B cell (primary cell): Measurements from ENCODE around the gene SUB1. TPM values are rescaled to one million over a fixed set of nuclear protein-coding genes. Genes with fewer than 3 reads are reported as not detected.

ENCODE experiments used
- ATAC-seq: fragments of 200-7000 bp; cut with Tn5 transposase; one replicate; pipeline ENCODE4 v1.10.0; 2021; ENCODE audit warnings: low read depth, mild to moderate bottlenecking, moderate number of reproducible peaks, moderate library complexity
- CTCF ChIA-PET: fragments of 350-600 bp; sonication (Branson Sonifier 250); formaldehyde crosslinking; loops from one replicate; lab custom pipeline; 2021; ENCODE audit warnings: antibody characterized with exemption, inconsistent platforms; lab: Charles Lee
- POLR2A ChIA-PET: fragments of 350-600 bp; sonication (Branson Sonifier 250); formaldehyde crosslinking; loops from one replicate; lab custom pipeline; 2021; ENCODE audit warnings: antibody characterized with exemption; lab: Charles Lee
- DNase-seq: peaks from one replicate; pipeline ENCODE4 v3.0.0; 2013
- H2AFZ ChIP-seq: 2 replicates; pipeline ENCODE4 v1.6.1; 2012; ENCODE audit warnings: mild to moderate bottlenecking, low read depth, low read length; ENCODE audit not compliant: insufficient read depth, poor library complexity, severe bottlenecking
- H3K27ac ChIP-seq, 2 donors: 1 replicate in 1 of 2; 2 replicates in 1 of 2; pipeline ENCODE4 v1.5.1; 2012 to 2013; ENCODE audit warnings: low read length in 2 of 2, mild to moderate bottlenecking in 2 of 2, moderate library complexity in 1 of 2
- H3K27me3 ChIP-seq, 4 experiments: fragments of 200-600 bp in 1 of 4; sonication (generic) in 1 of 4; replicated peaks in 1 of 4; 1 replicate in 2 of 4; 2 replicates in 2 of 4; pipeline versions ENCODE4 v1.6.1 to v1.7.0; 2013 to 2016; ENCODE audit warnings: low read length in 3 of 4, mild to moderate bottlenecking in 2 of 4, mixed read lengths in 1 of 4, moderate library complexity in 1 of 4; ENCODE audit not compliant: insufficient read depth in 4 of 4, control insufficient read depth in 3 of 4; ENCODE audit errors: control extremely low read depth in 1 of 4
- H3K36me3 ChIP-seq, 2 experiments: replicated peaks in 1 of 2; 1 replicate in 1 of 2; 2 replicates in 1 of 2; pipeline versions ENCODE4 v1.6.1 to v1.7.1; 2013; ENCODE audit warnings: low read length in 1 of 2; ENCODE audit not compliant: insufficient read depth in 2 of 2, control insufficient read depth in 1 of 2; ENCODE audit errors: control extremely low read depth in 1 of 2, extremely low read depth in 1 of 2
- H3K4me1 ChIP-seq, 2 donors: fragments of 200-600 bp in 1 of 2; sonication (generic) in 1 of 2; 1 replicate in 1 of 2; 2 replicates in 1 of 2; pipeline versions ENCODE4 v1.5.1 to v1.6.1; 2013 to 2017; ENCODE audit warnings: low read length in 2 of 2; ENCODE audit not compliant: control insufficient read depth in 2 of 2, insufficient read depth in 2 of 2
- H3K4me2 ChIP-seq: replicated peaks from 2 replicates; pipeline ENCODE3; 2012; ENCODE audit warnings: mild to moderate bottlenecking, low read depth, low read length; ENCODE audit not compliant: poor library complexity, severe bottlenecking
- H3K4me3 ChIP-seq, 5 experiments: fragments of 200-600 bp in 1 of 5; sonication (generic) in 1 of 5; 1 replicate in 3 of 5; 2 replicates in 2 of 5; pipeline versions ENCODE4 v1.5.1 to v1.7.0; 2011 to 2016; ENCODE audit warnings: low read length in 4 of 5, mild to moderate bottlenecking in 4 of 5, low read depth in 2 of 5, control low read depth in 1 of 5, moderate library complexity in 1 of 5; ENCODE audit not compliant: insufficient read depth in 1 of 5; ENCODE audit errors: control extremely low read depth in 1 of 5, extremely low read depth in 1 of 5
- H3K79me2 ChIP-seq: fragments of 200-600 bp; sonication (generic); one replicate; pipeline ENCODE4 v1.6.0; 2016; ENCODE audit warnings: low read length; ENCODE audit not compliant: control insufficient read depth, insufficient read depth
- H3K9ac ChIP-seq: fragments of 200-600 bp; sonication (generic); 2 replicates; pipeline ENCODE4 v1.6.1; 2017; ENCODE audit warnings: mild to moderate bottlenecking, low read length, moderate library complexity
- H3K9me3 ChIP-seq, 3 donors: one replicate each; pipeline versions ENCODE4 v1.6.1 to v1.7.1; 2013; ENCODE audit warnings: low read length in 2 of 3; ENCODE audit not compliant: control insufficient read depth in 2 of 3, insufficient read depth in 1 of 3; ENCODE audit errors: control extremely low read depth in 1 of 3
- H4K20me1 ChIP-seq: 2 replicates; pipeline ENCODE4 v1.6.0; 2012; ENCODE audit warnings: mild to moderate bottlenecking, low read length; ENCODE audit not compliant: insufficient read depth, control insufficient read depth, poor library complexity, severe bottlenecking
- H3K27ac Mint-ChIP-seq: one replicate; pipeline ENCODE4 v1.8.0; 2021; ENCODE audit warnings: mixed read lengths
- H3K27me3 Mint-ChIP-seq: one replicate; pipeline ENCODE4 v1.8.0; 2021; ENCODE audit warnings: mixed read lengths
- H3K4me1 Mint-ChIP-seq: one replicate; pipeline ENCODE4 v1.8.0; 2021; ENCODE audit warnings: mixed read lengths
- H3K4me3 Mint-ChIP-seq: one replicate; pipeline ENCODE4 v1.8.0; 2021; ENCODE audit warnings: mixed read lengths
- H3K9me3 Mint-ChIP-seq: one replicate; pipeline ENCODE4 v1.8.0; 2022; ENCODE audit warnings: mixed read lengths; ENCODE audit not compliant: insufficient read depth
- CTCF ChIP-seq: fragments of 200-600 bp; IDR thresholded peaks from one replicate; pipeline ENCODE4 v1.8.0; 2022; ENCODE audit warnings: antibody characterized with exemption, mild to moderate bottlenecking
- EZH2 ChIP-seq: IDR thresholded peaks from 2 replicates; pipeline ENCODE4 v1.6.1; 2012; ENCODE audit warnings: borderline replicate concordance, low read depth, mild to moderate bottlenecking, moderate library complexity, low read length; ENCODE audit not compliant: insufficient read depth, poor library complexity, severe bottlenecking
- WGBS: methylation state at CpG from one replicate; pipeline ENCODE4 v1.1.5; 2013; ENCODE audit warnings: missing lambda C conversion rate; ENCODE audit not compliant: insufficient coverage; 5-methylcytosine and 5-hydroxymethylcytosine counted together
- intact Hi-C: fragments of 100-400 bp; cut with micrococcal nuclease; formaldehyde crosslinking; loops from one replicate; pipeline ENCODE4 v1.10.0; 2022
- polyA plus RNA-seq: library from polyadenylated mRNA; depleted of rRNA; stranded (reverse); fragments of >200 nt; gene quantifications from 2 replicates; pipeline ENCODE4 v1.2.3, GENCODE V29; 2012
- total RNA-seq, 2 donors: library from RNA; stranded (reverse); fragments of 120-200 nt in 1 of 2; gene quantifications; 1 replicate in 1 of 2; 2 replicates in 1 of 2; pipeline versions ENCODE4 v1.2.3 to v1.2.4, GENCODE V29; 2013 to 2022

The SUB1 gene
- total and polyA plus RNA-seq, 2 donors (not counting 1 experiment from before 2014, with no cell fraction given): 55.4 to 117 TPM

- no peaks in the 10 kb centered on the region for H3K9me3 ChIP-seq
- TF ChIP-seq EZH2 (no peak), CTCF (no peak)
- CTCF ChIA-PET: interaction anchor here (1.1 to 1.6 kb wide), 4 partner anchors 10 to 367 kb away, joined by 3 to 8 read pairs (median 6); no protein-coding TSS in a partner anchor
- DNase-seq: no peak
- H3K4me1 Mint-ChIP-seq: peaks cover 14% of the 10 kb centered on the region
- H3K4me3 ChIP-seq: no peak overlapping the region
- no peaks in the 10 kb centered on the region for H3K4me1 ChIP-seq
- WGBS: 100% methylated on average over 2 of the region's 4 CpGs
- no peak for ATAC-seq
- H3K27me3 Mint-ChIP-seq: no peaks in the 10 kb centered on the region
- no peak overlapping the region for H3K9ac ChIP-seq
- POLR2A ChIA-PET: no interaction called here
- intact Hi-C loops: no loop called here
- peaks cover 81% of the 10 kb centered on the region for H4K20me1 ChIP-seq
- no peaks in the 10 kb centered on the region for H3K9me3 Mint-ChIP-seq
- no peaks in the 10 kb centered on the region for H3K27me3 ChIP-seq
- no peak overlapping the region for H2AFZ ChIP-seq
- H3K27ac Mint-ChIP-seq: no peak overlapping the region
- peaks cover 38% of the 10 kb centered on the region for H3K79me2 ChIP-seq
- no peak overlapping the region for H3K4me3 Mint-ChIP-seq
- no peak overlapping the region for H3K4me2 ChIP-seq
- no peak overlapping the region for H3K27ac ChIP-seq
- H3K36me3 ChIP-seq: peaks cover 12 to 80% of the 10 kb centered on the region in 2 experiments
Measured at GRCh38 chr5:32600054-32600622, 14.8 kb downstream of the SUB1 start.

GRCh38 chr5:32601623-32602295 is 16.4 kb downstream of the SUB1 start:
- Mint-ChIP-seq H3K4me3 (no peak overlapping the region), H3K4me1 (peaks cover 9% of the 10 kb centered on the region), H3K9me3 (no peaks in the 10 kb centered on the region), H3K27ac (no peak overlapping the region), H3K27me3 (no peaks in the 10 kb centered on the region)
- Histone ChIP-seq H3K27ac (no peak overlapping the region), H3K27me3 (no peaks in the 10 kb centered on the region), H3K79me2 (peaks cover 22% of the 10 kb centered on the region), H3K4me2 (no peak overlapping the region), H3K4me3 (no peak overlapping the region), H4K20me1 (peaks cover 73% of the 10 kb centered on the region), H3K9ac (no peak overlapping the region), H2AFZ (no peak overlapping the region), H3K36me3 (peaks cover 14 to 68% of the 10 kb centered on the region in 2 experiments), H3K4me1 (no peaks in the 10 kb centered on the region), H3K9me3 (no peaks in the 10 kb centered on the region)
- WGBS: no CpG with 5 or more reads among the region's 1 CpG
- ChIA-PET POLR2A (no interaction called here), CTCF (interaction anchor here (1.0 to 1.5 kb wide), 3 partner anchors 11 to 111 kb away, joined by 3 to 5 read pairs (median 4); no protein-coding TSS in a partner anchor)
- DNase-seq (no peak), ATAC-seq (no peak)
- TF ChIP-seq CTCF (no peak), EZH2 (no peak)
- intact Hi-C loops: no loop called here
